ENCODE data around the gene MRPL22.
"Not testable (repeated sequence)": the region's sequence is repeated elsewhere in the genome, so short reads cannot be mapped to it uniquely, and the experiment has no call there.

The MRPL22 gene

DNA sequence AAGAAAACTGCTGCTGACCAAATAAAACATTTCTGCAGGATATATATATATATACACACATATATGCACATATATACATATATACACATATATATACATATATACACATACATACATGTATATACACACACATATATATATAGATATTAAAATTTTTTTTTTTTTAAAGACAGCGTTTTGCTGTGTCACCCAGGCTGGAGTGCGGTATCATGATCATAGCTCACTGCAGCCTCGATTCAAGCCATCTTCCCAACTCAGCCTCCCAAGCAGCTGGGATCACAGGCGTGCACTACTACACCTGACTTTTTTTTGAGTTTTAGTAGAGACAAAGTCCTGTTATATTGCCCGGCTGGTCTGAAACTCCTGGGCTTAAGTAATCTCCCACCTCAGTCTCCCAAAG, 2.7 kb downstream of the MRPL22 start:
- no peak for DNase-seq

DNA sequence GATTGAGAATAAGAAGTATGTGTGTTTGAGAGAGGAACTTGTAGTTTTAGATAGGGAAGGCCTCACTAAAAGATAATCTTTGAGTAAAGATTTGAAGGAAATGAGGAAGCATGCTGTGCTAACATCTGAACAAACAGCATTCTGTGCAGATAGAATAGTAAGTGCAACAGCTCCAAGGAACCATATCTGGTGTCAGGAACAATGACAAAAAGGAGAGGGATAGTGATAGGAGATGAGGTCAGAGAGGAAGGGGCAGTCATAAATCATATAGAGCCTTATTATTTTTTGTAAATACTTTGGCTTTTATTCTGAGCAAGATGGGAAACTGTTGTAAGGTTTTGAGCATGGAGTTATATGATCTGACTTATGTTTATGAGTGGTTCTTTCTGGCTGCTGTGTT, 3.8 kb downstream of the MRPL22 start:
- DNase-seq = no peak

DNA sequence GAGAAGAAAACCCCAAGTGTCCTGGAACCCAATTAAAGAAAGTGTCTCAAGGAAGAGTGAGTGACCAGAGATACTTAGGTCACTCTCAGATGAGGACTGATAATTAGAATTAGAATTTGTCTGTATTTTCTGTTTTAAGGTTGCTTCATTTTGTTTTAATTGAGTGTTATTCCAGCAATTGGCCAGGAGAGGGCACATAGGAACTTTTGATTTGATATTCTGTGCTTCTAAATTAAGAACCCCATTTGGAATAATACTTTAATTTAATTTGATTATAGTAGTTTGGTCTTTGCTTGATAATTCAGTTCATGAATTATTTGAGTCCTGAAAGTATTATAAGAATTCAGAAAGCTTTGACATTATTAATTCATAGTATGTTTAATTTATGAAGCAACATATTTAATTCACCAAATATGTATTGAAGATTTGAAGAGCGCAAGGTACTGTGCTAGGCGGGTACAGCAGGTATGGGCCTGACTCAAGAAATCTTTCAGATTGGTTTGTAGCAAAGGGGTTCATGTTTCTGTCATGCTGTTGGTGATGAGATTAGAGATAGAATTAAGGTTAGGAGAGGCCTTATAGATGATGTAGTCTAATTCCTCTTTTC, 4.9 kb downstream of the MRPL22 start:
- DNase-seq = no peak

GRCh38 chr5:154947778-154948177, 6.9 kb downstream of the MRPL22 start:
- no peak for DNase-seq

DNA sequence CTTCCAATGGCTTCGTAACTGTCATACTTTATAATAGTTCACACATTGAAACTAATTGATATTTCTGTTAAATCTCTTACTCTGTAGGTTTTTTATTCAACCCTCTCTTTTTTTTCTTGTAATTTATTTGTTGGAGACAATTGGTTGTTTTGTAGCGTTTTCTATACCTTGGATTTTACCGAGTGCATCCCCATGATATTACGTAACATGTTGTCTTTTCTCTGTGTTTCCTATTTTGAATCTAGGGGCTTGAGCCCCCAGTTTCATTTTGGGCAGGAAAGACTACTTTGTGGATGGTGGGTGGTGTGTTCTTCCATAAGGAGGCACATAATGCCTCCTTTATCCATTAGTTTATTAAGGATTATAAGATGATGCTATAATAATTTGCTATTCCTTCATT, 7.4 kb downstream of the MRPL22 start:
- no peak for DNase-seq

- no peak for DNase-seq
These were observed 8.9 kb downstream of the MRPL22 start for GRCh38 chr5:154949781-154950180.

- DNase-seq = no peak
These were observed 15.8 kb downstream of the MRPL22 start for GRCh38 chr5:154956712-154957111.

DNA sequence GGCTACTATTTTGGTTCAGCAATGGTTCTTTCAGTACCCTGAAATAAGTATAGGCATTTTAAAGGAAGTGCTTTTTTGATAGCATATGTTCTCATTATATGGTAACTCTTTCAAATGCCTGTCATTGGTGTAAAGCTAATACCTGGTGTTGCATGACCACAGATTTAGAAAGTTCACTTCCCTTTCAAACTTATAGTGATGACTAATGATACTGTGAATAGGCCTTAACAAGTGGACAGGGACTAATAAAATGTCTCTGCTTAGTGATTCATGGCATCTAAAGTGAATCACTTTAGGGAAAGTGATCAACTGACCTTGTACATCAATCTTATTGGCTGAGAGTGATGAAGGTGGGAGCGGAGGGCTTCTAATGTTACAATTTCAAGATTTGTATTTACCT, 21.6 kb downstream of the MRPL22 start:
- no peak for DNase-seq

- no peak for DNase-seq
These were observed 25.4 kb downstream of the MRPL22 start for GRCh38 chr5:154966081-154966841.

- DNase-seq = no peak
These were observed 26.0 kb downstream of the MRPL22 start for GRCh38 chr5:154966874-154967273.

GRCh38 chr5:154967421-154968024, 26.6 kb downstream of the MRPL22 start:
- DNase-seq = no peak

GRCh38 chr5:154968953-154969352, 28.1 kb downstream of the MRPL22 start:
- DNase-seq = no peak

DNA sequence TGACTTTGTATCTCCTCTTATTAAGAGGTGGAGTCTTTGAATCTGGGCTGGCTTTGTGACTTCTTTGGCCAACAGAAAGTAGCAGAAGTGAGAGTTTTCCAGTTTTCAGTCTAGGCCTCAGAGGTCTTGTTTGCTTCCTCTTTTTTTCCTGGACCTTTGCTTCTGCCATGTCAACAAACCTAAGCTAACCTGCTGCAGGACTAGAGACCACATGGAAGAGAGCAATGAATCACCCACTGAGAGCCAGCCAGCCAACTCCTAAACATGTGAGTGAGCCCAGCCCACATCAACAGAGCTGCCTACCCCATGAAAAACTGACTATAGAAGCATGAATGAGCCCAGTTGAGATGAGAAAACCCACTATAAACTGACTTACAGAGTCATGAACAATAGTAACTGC, 29.9 kb downstream of the MRPL22 start:
- no peak for DNase-seq

DNA sequence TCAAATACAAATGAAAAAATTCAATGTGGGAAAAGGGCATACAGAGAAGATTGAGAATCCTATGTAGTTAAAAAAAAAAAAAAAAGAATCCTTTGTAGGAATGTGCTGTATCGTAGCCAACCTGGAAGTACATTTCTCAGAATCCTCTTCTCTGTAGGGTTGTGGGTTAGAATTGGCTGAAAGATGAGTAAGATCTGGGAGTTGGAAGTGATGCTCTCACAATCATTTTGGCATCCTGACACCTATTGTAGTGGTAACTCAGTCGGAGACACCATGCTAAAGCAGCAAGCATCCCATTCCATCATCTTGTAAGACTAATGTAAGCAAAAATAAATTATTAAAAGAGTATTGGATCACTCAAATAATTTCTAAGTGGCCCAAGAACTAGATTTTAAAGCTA, 30.6 kb downstream of the MRPL22 start:
- no peak for DNase-seq

GRCh38 chr5:154972476-154973080, 31.7 kb downstream of the MRPL22 start:
- no peak for DNase-seq

DNA sequence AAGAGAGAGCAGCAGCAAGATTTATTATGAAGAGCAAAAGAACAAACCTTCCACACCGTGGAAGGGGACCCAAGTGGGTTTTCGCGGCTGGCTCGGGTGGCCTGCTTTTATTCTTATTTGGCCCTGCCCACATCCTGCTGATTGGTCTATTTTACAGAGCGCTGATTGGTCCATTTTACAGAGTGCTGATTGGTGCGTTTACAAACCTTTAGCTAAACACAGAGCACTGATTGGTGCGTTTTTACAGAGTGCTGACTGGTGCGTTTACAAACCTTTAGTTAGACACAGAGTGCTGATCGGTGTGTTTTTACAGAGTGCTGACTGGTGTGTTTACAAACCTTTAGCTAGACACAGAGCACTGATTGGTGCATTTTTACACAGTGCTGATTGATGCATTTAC, 35.2 kb downstream of the MRPL22 start:
- not testable (repeated sequence) for DNase-seq

DNA sequence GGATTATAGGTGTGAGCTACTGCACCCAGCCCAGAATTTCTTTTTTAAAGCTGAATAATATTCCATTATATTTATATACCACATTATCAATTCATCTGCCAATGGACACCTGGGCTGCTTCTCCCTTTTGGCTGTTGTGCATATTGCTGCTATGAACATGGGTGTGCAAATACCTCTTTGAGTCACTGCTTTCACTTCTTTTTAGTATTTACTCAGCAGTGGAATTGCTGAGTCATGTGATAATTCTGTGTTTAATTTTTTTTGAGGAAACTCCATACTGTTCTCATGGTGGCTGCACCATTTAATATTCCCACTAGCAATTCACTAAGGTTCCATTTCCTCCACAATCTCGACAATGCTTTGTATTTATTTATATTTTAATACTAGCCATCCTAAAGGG, 36.5 kb downstream of the MRPL22 start:
- DNase-seq = no peak

- not testable (repeated sequence) for DNase-seq
These were observed 37.4 kb downstream of the MRPL22 start for GRCh38 chr5:154978294-154978693.

DNA sequence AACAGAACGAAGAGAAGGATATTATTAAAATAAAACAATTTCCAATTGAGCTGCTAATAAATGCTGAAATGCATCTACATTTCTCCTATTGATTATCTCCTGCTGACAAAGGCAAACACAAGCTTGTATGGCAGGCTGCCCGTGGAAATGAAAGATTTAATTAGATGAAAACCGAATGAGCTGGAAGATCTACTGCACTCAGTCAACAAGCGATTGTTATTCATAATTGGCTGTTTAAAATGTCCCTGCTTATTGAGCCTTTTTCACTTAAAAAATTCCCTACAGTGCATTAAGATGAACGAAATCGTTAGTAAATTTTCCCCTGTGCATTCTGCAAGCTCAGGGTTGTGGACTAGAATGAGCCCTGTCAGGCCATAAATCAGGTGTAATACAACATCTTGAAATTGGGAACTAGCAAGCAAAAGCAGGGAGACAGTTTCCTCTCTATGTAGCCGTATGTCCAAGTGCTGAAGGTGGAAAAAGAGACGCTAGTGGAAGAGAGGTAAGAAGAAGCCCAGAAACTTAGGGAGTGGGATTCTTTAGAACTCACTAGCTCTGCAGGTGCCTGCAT, 44.2 kb downstream of the MRPL22 start:
- DNase-seq = no peak

DNA sequence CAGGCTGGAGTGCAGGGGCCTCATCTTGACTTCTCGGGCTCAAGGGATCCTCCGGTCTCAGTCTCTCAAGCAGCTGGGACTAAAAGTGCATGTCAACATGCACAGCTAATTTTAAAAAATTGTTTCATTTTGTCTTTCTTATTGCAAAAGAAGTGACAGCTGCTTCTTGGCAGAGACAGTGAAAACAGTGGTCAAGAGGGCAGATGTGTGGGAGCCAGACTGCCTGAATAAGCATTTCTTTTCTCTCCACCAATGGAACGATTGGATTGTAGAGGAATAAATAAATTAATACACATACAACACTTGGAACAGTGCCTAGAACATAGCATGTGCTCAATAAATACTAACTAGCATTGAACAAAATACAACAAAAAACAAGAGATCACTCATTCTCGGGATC, 45.3 kb downstream of the MRPL22 start:
- no peak for DNase-seq

GRCh38 chr5:154989626-154990025, 48.8 kb downstream of the MRPL22 start:
- no peak for DNase-seq

GRCh38 chr5:154993461-154993860, 52.6 kb downstream of the MRPL22 start:
- no peak for DNase-seq

GRCh38 chr5:154995679-154996078, 54.8 kb downstream of the MRPL22 start:
- DNase-seq = no peak

DNA sequence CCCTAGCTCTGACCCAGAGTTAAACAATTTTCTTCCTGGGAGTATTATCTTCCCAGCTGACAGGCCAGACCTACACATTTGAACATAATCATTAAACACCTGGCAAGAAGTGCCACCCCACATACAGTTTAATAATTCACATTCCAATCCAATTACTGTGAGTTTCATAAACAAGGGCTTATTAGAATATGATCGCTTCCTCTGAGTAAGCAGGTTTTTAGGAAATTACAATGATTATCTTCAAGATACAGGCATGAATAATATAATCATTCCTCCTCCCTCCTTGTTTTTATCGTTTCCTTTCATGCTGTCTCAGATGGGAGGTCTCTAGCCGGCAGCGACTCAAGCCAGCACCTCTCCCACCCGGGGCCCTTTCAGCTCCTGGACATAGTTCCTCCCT, 56.9 kb downstream of the MRPL22 start:
- DNase-seq = no peak

Data from right hindlimb (tissue), 1 donor.